RPMI8226 (cell line): ENCODE data around the gene JPH3.
"Not testable (repeated sequence)": the region's sequence is repeated elsewhere in the genome, so short reads cannot be mapped to it uniquely, and the experiment has no call there.

Source experiments
- DNase-seq: peaks from one replicate; pipeline ENCODE4 v3.0.0-alpha.2; 2015

Gene JPH3

GRCh38 chr16:87700406-87701077, 98.2 kb downstream of the JPH3 start:
- DNase-seq, result no peak

DNA sequence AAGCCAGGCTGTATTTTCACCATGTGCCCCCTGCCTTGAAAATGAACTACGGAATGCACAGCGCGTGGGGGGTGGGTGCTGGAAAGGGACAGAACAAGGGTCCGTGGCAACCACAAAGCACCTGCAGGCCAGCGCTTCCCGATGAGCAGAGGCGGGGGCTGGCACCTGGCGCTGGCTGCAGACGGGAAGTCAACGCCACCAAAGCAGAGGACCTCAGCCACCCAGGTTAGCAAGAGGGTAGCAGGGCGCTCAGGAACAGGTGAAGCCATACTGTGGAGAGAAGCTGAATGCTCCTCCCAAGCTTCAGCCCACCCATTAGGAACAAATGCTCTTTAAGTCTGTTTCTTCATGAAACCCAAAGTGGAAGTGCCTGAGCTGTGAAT, 98.8 kb downstream of the JPH3 start:
- DNase-seq, result no peak

DNA sequence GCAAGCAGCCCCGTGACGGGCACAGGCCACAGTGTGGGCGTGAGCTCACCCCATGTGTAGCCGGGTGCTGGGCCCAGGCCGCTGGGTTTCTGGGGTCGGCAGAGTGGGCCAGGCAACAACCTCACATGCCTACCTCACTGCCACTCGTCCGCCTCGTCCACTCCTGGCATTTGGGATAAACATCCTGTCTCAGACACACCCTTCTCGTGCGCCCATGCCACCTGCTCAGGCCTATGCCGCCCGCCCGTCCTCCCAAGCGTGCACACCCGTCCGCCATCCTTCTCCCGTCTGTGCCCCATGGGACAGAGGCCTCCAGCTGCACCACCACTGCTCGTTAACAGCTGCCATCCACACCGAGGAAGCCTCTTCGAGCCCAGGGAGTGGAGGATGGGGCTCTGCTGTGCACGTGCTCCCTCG, 99.2 kb downstream of the JPH3 start:
- DNase-seq, result no peak

DNA sequence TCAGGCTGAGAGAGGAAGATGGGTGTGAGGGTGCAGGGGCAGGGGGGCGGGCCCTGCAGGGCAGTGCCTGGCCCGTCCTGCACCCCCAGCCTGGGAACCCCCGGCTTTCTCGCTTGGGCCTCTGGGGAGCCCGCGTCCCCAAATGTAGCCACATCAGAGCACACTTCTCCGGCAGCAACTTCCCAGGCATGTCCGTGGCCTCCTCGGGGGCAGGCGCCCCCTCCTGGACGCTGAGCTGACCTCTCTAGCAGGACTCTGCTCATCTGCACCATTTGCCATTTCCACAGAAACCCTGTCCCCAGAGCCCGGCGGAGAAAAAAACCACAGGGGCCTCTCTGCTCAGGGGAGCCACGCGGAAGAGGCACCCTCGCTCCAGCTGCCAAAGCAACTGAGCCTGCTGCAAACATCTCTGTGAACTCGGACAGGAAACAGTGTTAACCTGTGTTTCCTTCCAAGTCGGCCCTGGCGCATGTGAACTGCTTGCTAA, 100.1 kb downstream of the JPH3 start:
- DNase-seq, result no peak

DNA sequence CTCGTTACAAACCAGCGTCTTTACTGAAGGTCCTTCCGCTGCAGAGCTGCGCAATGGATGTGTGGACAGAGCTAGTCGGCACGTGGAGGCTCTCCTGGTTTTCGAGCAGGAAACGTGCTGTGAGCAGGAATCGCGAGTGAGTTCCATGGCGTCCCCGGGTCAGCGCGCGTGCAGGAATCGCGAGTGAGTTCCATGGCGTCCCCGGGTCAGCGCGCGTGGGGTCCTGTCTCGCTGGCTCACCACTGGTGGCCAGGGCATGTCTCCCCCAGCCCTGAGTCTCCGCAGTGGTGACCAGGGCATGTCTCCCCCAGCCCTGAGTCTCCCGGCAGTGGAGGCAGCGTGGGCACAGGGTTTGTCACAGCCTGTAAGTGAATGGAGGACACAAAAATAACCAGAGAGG, 100.8 kb downstream of the JPH3 start:
- no peak for DNase-seq

DNA sequence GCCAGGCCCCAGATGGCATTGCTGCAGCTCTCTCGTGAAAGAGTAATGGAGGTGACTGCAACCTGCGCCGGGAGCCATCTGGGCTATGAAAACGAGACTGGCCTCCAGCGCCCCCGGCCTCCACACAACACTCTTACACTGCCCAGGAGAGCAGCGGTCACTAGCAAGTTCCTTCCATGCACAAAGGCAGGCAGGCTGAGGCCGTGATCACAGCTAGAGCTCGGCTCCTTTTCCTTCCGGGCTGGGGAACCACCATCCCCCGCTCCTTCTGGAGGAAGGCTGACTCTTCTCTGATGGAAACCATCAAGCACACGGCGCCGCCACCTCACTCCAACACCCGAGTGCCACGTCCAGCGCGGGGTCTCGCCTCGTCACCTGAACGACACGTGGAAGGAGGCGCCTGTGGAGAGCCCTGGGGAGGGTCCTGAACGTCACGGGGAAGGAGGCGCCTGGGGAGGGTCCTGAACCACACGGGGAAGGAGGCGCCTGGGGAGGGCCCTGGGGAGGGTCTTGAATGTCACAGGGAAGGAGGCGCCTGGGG, 101.6 kb downstream of the JPH3 start:
- no peak for DNase-seq

DNA sequence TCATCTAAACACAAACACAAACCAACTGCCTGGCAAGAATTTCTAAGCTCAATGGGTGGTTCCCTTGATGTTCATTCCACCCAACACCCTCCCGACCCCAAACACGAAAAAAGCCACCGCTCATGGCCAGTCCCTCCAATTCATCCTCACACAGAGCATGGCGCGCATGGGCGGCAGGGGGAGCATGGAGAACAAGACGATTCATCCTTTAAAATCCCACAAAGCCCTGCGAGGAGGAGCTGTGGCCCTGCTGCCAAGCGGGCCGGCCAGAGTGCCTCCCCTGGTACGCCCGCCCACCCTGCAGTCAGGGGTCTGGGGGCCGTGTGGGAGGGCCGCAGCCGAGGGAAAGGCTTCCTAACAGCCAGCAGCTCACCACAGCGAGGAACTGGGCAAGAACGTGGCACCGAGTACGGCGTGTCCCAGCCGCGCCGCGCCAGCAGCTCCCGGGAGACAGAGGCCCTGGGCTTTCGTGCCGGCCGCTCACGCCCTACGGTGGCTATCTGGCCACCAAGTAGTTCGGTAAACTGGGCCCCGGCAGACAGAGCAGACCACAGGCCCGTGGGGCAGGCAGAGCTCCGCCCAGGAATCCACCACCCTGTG, 102.5 kb downstream of the JPH3 start:
- no peak for DNase-seq

DNA sequence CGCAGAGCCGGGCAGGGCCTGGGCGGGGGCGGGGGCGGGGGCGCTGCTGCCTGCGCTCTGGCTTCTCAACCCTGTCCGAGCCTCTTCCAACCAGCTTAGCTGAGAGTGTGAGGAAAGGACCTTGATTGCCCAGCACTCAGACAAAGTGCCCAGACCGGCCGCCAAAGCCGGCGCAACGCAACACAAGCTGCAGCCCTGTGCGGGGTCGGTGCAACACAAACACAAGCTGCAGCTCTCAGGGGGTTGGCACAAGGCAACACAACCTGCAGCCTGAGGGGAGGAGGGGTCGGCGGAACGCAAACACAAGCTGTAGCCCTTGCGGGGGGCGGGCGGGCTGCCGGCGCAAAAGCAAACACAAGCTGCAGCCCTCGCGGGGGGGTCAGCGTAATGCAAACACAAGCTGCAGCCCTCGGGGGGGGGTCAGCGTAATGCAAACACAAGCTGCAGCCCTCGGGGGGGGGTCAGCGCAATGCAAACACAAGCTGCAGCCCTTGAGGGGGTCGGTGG, 103.5 kb downstream of the JPH3 start:
- no peak for DNase-seq

DNA sequence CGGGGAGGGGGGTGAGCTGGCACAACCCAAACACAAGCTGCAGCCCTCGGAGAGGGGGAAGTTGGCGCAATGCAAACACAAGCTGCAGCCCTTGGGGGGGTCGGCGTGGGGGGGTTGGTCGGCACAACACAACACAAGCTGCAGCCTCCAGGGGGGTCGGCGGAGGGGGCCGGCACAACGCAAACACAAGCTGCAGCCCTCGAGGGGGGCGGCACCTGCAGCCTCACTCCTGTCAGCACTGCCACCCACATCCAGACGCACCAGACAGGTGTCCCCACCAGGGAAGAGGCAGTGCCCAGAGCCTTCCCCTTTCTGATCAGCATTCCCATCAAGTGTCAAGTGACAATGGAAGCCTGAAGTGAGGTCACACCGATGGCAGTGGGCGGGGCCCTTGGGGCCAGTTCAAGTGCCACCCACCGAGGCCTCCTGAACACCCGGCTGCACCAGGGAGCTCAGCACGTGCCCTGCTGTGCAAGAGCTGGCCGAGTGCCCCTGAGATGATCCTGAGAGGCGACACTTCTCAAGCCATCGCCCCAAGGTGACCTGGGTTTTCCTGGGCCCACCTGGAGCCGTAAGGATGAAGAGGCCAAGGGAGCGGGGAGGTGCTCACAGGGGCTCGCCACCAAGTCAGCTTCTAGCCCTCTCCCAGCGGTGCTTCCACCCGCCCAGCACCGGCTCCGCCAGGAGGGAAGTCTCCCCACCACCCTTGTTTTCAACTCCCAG, 104.1 kb downstream of the JPH3 start:
- no peak for DNase-seq

GRCh38 chr16:87707097-87707496, 104.8 kb downstream of the JPH3 start:
- no peak for DNase-seq

DNA sequence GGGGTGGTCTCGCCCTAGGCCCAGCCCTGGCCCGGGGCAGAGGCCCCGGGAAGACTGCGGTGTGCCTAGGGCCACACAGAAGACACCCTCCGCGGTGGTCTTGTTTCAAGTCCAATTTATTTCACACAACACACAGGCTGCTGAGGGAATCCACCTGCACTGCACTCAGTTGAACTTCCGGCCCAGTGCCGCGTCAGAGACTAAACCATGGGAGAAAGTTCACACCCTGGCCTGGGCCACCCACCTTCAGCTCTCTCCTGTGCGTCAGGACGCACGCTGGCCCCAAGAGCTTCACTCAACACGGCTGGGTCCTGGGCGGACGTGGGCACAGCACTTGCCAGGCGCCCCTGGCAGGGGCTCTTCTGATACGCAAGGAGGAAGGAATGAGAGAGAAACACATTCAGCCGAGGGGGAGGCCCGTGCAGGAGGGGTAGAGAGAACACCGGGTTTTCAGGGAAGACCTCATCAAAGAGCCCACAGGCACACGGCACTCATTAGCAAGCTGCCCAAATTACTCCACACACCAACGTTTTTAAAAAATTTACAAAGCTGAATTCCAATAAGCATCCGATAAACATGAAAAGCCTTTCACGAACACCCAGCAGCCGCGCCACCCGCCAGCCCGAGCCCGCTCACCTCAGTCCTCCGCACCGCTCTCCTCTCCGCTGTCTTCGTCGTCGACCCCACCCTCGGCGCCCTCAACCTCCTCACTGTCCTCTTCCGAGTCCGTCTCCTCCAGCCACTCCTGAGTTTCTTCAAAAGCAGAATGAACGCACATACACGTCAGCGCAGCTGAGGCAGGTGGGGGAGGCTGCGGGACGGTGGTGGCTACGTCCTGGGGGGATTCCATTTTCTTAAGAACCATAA, 105.6 kb downstream of the JPH3 start:
- DNase-seq, result no peak

- no peak for DNase-seq
These were observed 106.8 kb downstream of the JPH3 start for GRCh38 chr16:87708881-87709638.

DNA sequence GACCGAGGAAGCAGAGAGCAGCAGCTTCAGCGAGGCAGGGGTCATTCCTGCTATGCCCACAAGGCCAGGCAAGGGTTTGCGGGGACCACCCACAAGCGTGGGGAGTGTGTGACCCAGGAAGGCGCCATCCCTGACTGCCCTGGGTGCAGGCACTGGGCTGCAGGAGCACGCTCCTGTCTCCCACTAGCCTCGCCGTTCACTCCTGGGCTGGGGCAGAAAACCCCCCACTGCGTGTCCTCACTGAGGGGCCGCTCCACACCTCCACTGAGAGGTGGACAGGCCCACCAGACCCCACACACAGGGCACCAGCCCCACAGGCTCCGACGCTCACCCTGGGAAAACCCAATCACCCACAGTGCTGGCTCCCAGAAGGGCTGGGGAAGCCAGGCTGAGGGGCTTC, 107.4 kb downstream of the JPH3 start:
- no peak for DNase-seq

DNA sequence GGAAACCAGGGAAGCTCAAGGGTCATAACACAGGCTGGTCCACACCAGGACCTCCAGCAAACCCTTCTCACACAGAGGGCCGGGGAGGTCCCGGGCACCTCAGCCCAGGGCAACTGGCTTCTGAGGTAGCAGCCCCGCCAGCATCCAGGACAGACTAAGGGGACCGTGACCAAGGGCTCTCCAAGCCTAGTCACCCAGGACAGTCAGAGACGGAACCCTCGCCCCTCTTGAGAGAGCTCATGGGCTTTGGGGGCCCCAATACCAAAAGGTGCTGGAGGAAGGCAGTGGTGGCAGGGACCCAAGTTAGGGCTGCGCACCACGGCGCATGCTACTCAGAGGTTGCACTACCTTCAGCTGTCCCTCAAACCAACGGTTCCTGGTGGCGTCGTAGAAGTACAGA, 108.6 kb downstream of the JPH3 start:
- DNase-seq, result no peak

- DNase-seq, result no peak
These were observed 110.0 kb downstream of the JPH3 start for GRCh38 chr16:87712184-87712762.

GRCh38 chr16:87713451-87714229, 111.3 kb downstream of the JPH3 start:
- no peak for DNase-seq

GRCh38 chr16:87715231-87715630, 112.9 kb downstream of the JPH3 start:
- no peak for DNase-seq

DNA sequence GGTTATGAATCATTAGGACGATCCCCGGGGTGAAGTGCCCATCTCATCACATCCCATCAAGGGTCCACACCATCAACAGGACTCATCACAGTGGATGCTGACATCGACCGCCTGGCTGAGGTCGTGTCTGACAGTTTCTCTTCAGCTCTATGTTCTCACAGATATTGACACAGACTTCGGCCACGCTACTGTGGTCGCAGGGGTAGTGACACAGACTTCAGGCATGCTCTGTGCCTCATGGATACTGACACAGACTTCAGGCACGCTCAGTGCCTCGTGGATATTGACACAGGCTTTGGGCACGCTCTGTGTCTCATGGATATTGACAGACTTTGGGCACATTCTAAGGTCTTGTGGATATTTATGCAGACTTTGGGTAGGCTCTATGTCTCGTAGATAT, 113.3 kb downstream of the JPH3 start:
- DNase-seq, result no peak

DNA sequence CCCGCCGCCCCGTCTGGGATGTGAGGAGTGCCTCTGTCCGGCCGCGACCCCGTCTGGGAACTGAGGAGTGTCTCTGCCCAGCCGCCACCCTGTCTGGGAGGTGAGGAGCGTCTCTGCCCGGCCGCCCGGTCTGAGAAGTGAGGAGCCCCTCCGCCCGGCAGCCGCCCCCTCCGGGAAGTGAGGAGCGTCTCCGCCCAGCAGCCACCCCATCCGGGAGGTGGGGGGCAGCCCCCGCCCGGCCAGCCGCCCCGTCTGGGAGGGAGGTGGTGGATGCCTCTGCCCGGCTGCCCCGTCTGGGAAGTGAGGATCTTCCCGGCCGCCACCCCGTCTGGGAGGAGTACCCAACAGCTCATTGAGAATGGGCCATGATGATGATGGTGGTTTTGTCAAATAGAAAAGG, 116.5 kb downstream of the JPH3 start:
- DNase-seq, result not testable (repeated sequence)

- DNase-seq, result no peak
These were observed 118.1 kb downstream of the JPH3 start for GRCh38 chr16:87720446-87720845.
